Keratinocyte (primary cell): ENCODE results near the gene LSM4. TPM values are rescaled to one million over a fixed set of nuclear protein-coding genes. Genes with fewer than 3 reads are reported as not detected.

ENCODE experiments used
- DNase-seq: peaks from one replicate; pipeline ENCODE4 v3.0.0-alpha.2; 2011; ENCODE audit warnings: low read depth, missing footprints, low spot score
- FAIRE-seq: peaks from 2 replicates; lab custom pipeline; 2011; peaks lifted over from hg19 to GRCh38; lab: Jason Lieb, UNC
- H2AFZ ChIP-seq: 2 replicates; pipeline ENCODE4 v1.6.0; 2012; ENCODE audit warnings: low read length, control low read depth, inconsistent platforms; ENCODE audit not compliant: control insufficient read depth
- H3K27ac ChIP-seq: 2 replicates; pipeline ENCODE4 v1.5.1; 2011; ENCODE audit warnings: low read length; ENCODE audit not compliant: control insufficient read depth, insufficient read depth
- H3K27me3 ChIP-seq: 3 replicates; pipeline ENCODE4 v1.6.0; 2011; ENCODE audit warnings: low read length; ENCODE audit not compliant: control insufficient read depth, insufficient read depth; ENCODE audit errors: extremely low read depth
- H3K36me3 ChIP-seq, 2 experiments: 2 replicates in 1 of 2; 3 replicates in 1 of 2; pipeline ENCODE4 v1.5.1; 2011; ENCODE audit warnings: low read length in 2 of 2, mild to moderate bottlenecking in 1 of 2; ENCODE audit not compliant: control insufficient read depth in 2 of 2, insufficient read depth in 2 of 2; ENCODE audit errors: extremely low read depth in 1 of 2
- H3K4me1 ChIP-seq: 3 replicates; pipeline ENCODE4 v1.5.1; 2011; ENCODE audit warnings: low read length; ENCODE audit not compliant: control insufficient read depth, insufficient read depth; ENCODE audit errors: extremely low read depth
- H3K4me2 ChIP-seq: 3 replicates; pipeline ENCODE4 v1.6.0; 2011; ENCODE audit warnings: low read depth, low read length; ENCODE audit not compliant: control insufficient read depth, insufficient read depth; ENCODE audit errors: extremely low read depth
- H3K4me3 ChIP-seq, 3 experiments: fragments of 200-600 bp in 1 of 3; sonication (generic) in 1 of 3; 2 replicates in 2 of 3; 3 replicates in 1 of 3; pipeline ENCODE4 v1.5.1; 2011 to 2016; ENCODE audit warnings: low read length in 3 of 3, mild to moderate bottlenecking in 3 of 3, control low read depth in 2 of 3, inconsistent platforms in 1 of 3, low read depth in 1 of 3, mixed read lengths in 1 of 3, mixed run types in 1 of 3, moderate library complexity in 1 of 3; ENCODE audit not compliant: control insufficient read depth in 2 of 3, insufficient read depth in 2 of 3; ENCODE audit errors: extremely low read depth in 1 of 3
- H3K79me2 ChIP-seq: 2 replicates; pipeline ENCODE4 v1.6.0; 2012; ENCODE audit warnings: low read length; ENCODE audit not compliant: control insufficient read depth, insufficient read depth
- H3K9ac ChIP-seq: 3 replicates; pipeline ENCODE4 v1.6.0; 2011; ENCODE audit warnings: low read length; ENCODE audit not compliant: control insufficient read depth, insufficient read depth; ENCODE audit errors: extremely low read depth
- H3K9me1 ChIP-seq: 3 replicates; pipeline ENCODE4 v1.6.0; 2011; ENCODE audit warnings: low read length; ENCODE audit not compliant: control insufficient read depth, insufficient read depth; ENCODE audit errors: extremely low read depth
- H3K9me3 ChIP-seq: 2 replicates; pipeline ENCODE4 v1.5.1; 2012; ENCODE audit warnings: low read depth, low read length; ENCODE audit not compliant: control insufficient read depth
- H4K20me1 ChIP-seq: 3 replicates; pipeline ENCODE4 v1.6.0; 2011; ENCODE audit warnings: low read length; ENCODE audit not compliant: control insufficient read depth, insufficient read depth; ENCODE audit errors: extremely low read depth
- EZH2 ChIP-seq: IDR thresholded peaks from one replicate; pipeline ENCODE4 v1.6.1; 2012; ENCODE audit warnings: inconsistent platforms, mild to moderate bottlenecking, low read length, moderate library complexity
- dilution Hi-C: fragments of 300-500 bp; cut with MboI; formaldehyde crosslinking; loops from one replicate; pipeline ENCODE4 v1.7.0; 2020; ENCODE audit warnings: low sequenced_read_pairs; ENCODE audit not compliant: extremely low pct_ligation_motif_present
- polyA plus RNA-seq, 5 experiments: library from polyadenylated mRNA; depleted of rRNA in 3 of 5; stranded (reverse) in 3 of 5; stranded (forward) in 1 of 5; unstranded in 1 of 5; fragments of >200 nt; gene quantifications; 1 replicate in 1 of 5; 2 replicates in 3 of 5; 3 replicates in 1 of 5; pipeline versions ENCODE4 v1.2.1 to v1.2.3, GENCODE V29; 2011 to 2012; ENCODE audit warnings: missing spikeins in 2 of 5, low read depth in 1 of 5, low replicate concordance in 1 of 5
- TF ChIP-seq, protein P1 (sequence below), 3 experiments: IDR thresholded peaks in 1 of 3; conservative IDR thresholded peaks in 1 of 3; optimal IDR thresholded peaks in 1 of 3; 2 replicates in 2 of 3; 3 replicates in 1 of 3; pipeline versions ENCODE3 to v1.5.1; 2011; ENCODE audit warnings: low read length in 3 of 3, mild to moderate bottlenecking in 3 of 3, moderate library complexity in 2 of 3, control low read depth in 1 of 3, inconsistent platforms in 1 of 3; ENCODE audit not compliant: insufficient read depth in 2 of 3; ENCODE audit errors: extremely low read depth in 1 of 3

The LSM4 gene
- polyA plus RNA-seq, 1 donor (not counting 4 experiments of a cell fraction or from before 2014, with no cell fraction given), result 162 TPM

DNA sequence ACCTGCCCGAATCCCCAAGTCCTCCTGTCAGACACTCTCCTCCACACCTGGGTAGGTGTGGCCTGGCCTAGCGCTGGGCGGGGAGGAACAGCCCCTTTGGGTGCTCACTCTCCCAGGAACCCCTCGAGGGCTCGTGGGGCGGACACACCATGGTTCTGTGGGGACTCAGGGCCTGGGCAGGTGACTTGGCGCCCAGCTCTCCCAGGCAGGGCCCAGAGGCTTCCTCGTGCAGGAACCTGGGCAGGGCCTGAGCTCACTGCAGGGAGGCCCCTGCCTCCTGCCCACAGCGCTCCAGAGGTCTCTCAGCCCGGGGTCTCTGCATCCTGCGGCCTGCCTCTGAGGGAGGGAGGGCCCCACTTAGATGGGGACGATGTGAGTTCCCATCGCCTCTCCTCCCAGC, 11.9 kb downstream of the LSM4 start:
- DNase-seq (no peak), FAIRE-seq (no peak)
- no peak overlapping the region for H3K9ac ChIP-seq
- no peaks in the 10 kb centered on the region for H4K20me1 ChIP-seq
- no peak overlapping the region for H3K4me3 ChIP-seq
- no peaks in the 10 kb centered on the region for H3K79me2 ChIP-seq
- dilution Hi-C loops, result no loop called here
- H3K9me3 ChIP-seq, result no peaks in the 10 kb centered on the region
- H3K36me3 ChIP-seq, result peaks cover 33 to 44% of the 10 kb centered on the region in 2 experiments
- H3K27ac ChIP-seq, result no peak overlapping the region
- no peak for TF ChIP-seq EZH2
- no peaks in the 10 kb centered on the region for H3K27me3 ChIP-seq
- H2AFZ ChIP-seq, result no peak overlapping the region
- no peaks in the 10 kb centered on the region for H3K4me1 ChIP-seq
- H3K4me2 ChIP-seq, result no peak overlapping the region
- H3K9me1 ChIP-seq, result no peaks in the 10 kb centered on the region

DNA sequence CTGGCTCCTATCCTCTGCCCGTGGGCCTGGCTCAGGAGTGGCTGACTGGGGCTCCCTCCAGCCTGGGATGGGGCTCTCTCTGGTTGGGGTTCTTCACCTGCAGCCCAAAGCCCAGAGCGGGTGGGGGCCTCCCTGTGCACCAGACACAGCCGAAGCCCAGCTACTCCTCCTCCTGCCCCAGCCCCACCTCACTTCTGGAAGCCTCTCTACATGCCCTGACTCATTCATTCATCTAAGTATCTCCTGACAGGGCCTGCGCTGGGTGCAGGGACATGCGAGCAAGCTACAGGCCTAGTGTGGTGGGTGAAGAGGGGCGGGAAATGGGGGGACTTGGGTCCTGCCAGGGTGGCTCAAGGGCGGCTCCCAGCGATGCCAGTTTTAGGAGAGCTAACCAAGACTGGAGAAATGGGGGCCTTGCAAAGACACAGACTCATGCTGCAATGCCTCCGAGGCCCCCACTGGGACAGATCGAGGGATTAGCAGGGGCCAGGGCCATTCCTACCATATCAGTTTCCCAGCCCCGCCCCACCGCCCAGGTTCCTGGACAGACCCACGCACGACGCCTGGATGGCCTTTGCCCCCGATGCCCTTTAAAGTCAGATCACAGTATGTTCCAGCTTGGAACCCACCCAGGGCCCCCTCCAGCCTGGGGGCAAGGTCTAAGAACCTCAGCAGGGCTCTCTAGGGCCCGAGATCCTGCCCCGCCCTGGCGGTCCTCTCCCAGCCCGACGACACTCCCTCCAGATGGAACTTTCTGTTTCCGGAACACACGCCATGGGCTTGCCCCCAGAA, 12.6 kb downstream of the LSM4 start:
- Histone ChIP-seq H3K9me3 (no peaks in the 10 kb centered on the region), H3K4me1 (no peaks in the 10 kb centered on the region), H3K27ac (no peak overlapping the region), H3K4me2 (no peak overlapping the region), H3K4me3 (no peak overlapping the region), H3K27me3 (no peaks in the 10 kb centered on the region), H4K20me1 (no peaks in the 10 kb centered on the region), H3K9me1 (no peaks in the 10 kb centered on the region), H3K9ac (no peak overlapping the region), H3K79me2 (no peaks in the 10 kb centered on the region), H3K36me3 (peaks cover 31 to 44% of the 10 kb centered on the region in 2 experiments), H2AFZ (no peak overlapping the region)
- no peak for DNase-seq
- dilution Hi-C loops, result no loop called here
- TF ChIP-seq, protein P1, sequence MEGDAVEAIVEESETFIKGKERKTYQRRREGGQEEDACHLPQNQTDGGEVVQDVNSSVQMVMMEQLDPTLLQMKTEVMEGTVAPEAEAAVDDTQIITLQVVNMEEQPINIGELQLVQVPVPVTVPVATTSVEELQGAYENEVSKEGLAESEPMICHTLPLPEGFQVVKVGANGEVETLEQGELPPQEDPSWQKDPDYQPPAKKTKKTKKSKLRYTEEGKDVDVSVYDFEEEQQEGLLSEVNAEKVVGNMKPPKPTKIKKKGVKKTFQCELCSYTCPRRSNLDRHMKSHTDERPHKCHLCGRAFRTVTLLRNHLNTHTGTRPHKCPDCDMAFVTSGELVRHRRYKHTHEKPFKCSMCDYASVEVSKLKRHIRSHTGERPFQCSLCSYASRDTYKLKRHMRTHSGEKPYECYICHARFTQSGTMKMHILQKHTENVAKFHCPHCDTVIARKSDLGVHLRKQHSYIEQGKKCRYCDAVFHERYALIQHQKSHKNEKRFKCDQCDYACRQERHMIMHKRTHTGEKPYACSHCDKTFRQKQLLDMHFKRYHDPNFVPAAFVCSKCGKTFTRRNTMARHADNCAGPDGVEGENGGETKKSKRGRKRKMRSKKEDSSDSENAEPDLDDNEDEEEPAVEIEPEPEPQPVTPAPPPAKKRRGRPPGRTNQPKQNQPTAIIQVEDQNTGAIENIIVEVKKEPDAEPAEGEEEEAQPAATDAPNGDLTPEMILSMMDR (optimal IDR thresholded peaks at IDR 0.05 in 1 of 3, IDR thresholded peaks at IDR 0.05 in 1 of 3, conservative IDR thresholded peaks at IDR 0.05 in 1 of 3; ENCODE audit: extremely low read depth in 1 of 3, insufficient read depth in 2 of 3, low read length in 3 of 3), result no peak
- TF ChIP-seq EZH2, result no peak
- FAIRE-seq, result no peak
